ENCODE results near the gene HSFX1. TPM values are rescaled to one million over a fixed set of nuclear protein-coding genes. Genes with fewer than 3 reads are reported as not detected.

HSFX1 gene
- total RNA-seq, 1 experiment from 2014 or later: 0.44 TPM

- no peak for DNase-seq (ENCODE audit: low read depth, low spot score)
- Histone ChIP-seq H3K9me3 (ENCODE audit: control insufficient read depth in 1 of 2, insufficient read depth in 1 of 2, low read depth in 1 of 2, low read length in 2 of 2) (no peaks in the 10 kb centered on the region), H3K4me3 (replicated peaks in 1 of 2; ENCODE audit: low read depth in 1 of 2, low read length in 2 of 2) (no peak overlapping the region), H3K27me3 (ENCODE audit: insufficient read depth, low read length) (no peaks in the 10 kb centered on the region), H3K4me2 (ENCODE audit: low read length) (no peak overlapping the region), H3K27ac (ENCODE audit: low read depth, low read length) (no peak overlapping the region), H4K20me1 (ENCODE audit: insufficient read depth) (no peaks in the 10 kb centered on the region), H3K79me2 (ENCODE audit: insufficient read depth, low read length) (no peaks in the 10 kb centered on the region), H2AFZ (ENCODE audit: low read depth, low read length, poor library complexity, severe bottlenecking) (no peak overlapping the region), H3K9ac (ENCODE audit: low read length) (no peak overlapping the region), H3K36me3 (ENCODE audit: control insufficient read depth in 1 of 2, insufficient read depth in 2 of 2, low read length in 2 of 2) (no peaks in the 10 kb centered on the region), H3K4me1 (ENCODE audit: control insufficient read depth in 1 of 2, insufficient read depth in 2 of 2, low read length in 2 of 2) (no peaks in the 10 kb centered on the region), H3K9me2 (ENCODE audit: insufficient read depth) (no peaks in the 10 kb centered on the region)
- BruUV-seq (replicated peaks): no TSS peak
- no peak for ATAC-seq
- POLR2A ChIA-PET: no interaction called here
- intact Hi-C loops (cut with micrococcal nuclease): no loop called here
- RAD21 ChIA-PET (ENCODE audit: low non-redundant PET in 1 of 2, low total read pairs in 2 of 2, uncharacterized antibody in 2 of 2, unreplicated experiment in 2 of 2): no interaction called here
- no peak for TF ChIP-seq TCF7L2 (IDR thresholded peaks at IDR 0.05; ENCODE audit: borderline replicate concordance, extremely low read depth, insufficient read depth, insufficient read length)
- CTCF ChIA-PET: no interaction called here
Measured at GRCh38 chrX:149804102-149804501, 30.2 kb downstream of the HSFX1 start.

- ATAC-seq (no peak), DNase-seq (ENCODE audit: low read depth, low spot score) (no peak)
- POLR2A ChIA-PET: no interaction called here
- no peaks in the 10 kb centered on the region for H3K36me3 ChIP-seq (ENCODE audit: control insufficient read depth in 1 of 2, insufficient read depth in 2 of 2, low read length in 2 of 2)
- H2AFZ ChIP-seq (ENCODE audit: low read depth, low read length, poor library complexity, severe bottlenecking): no peak overlapping the region
- CTCF ChIA-PET: no interaction called here
- BruUV-seq (replicated peaks): no TSS peak
- H3K79me2 ChIP-seq (ENCODE audit: insufficient read depth, low read length): no peaks in the 10 kb centered on the region
- RAD21 ChIA-PET (ENCODE audit: low non-redundant PET in 1 of 2, low total read pairs in 2 of 2, uncharacterized antibody in 2 of 2, unreplicated experiment in 2 of 2): no interaction called here
- intact Hi-C loops (cut with micrococcal nuclease): no loop called here
- no peak overlapping the region for H3K4me3 ChIP-seq (replicated peaks in 1 of 2; ENCODE audit: low read depth in 1 of 2, low read length in 2 of 2)
- H3K27me3 ChIP-seq (ENCODE audit: insufficient read depth, low read length): no peaks in the 10 kb centered on the region
- no peak overlapping the region for H3K4me2 ChIP-seq (ENCODE audit: low read length)
- H4K20me1 ChIP-seq (ENCODE audit: insufficient read depth): no peaks in the 10 kb centered on the region
- no peak overlapping the region for H3K9ac ChIP-seq (ENCODE audit: low read length)
- H3K9me2 ChIP-seq (ENCODE audit: insufficient read depth): no peaks in the 10 kb centered on the region
- no peaks in the 10 kb centered on the region for H3K9me3 ChIP-seq (ENCODE audit: control insufficient read depth in 1 of 2, insufficient read depth in 1 of 2, low read depth in 1 of 2, low read length in 2 of 2)
- no peak overlapping the region for H3K27ac ChIP-seq (ENCODE audit: low read depth, low read length)
- H3K4me1 ChIP-seq (ENCODE audit: control insufficient read depth in 1 of 2, insufficient read depth in 2 of 2, low read length in 2 of 2): no peaks in the 10 kb centered on the region
- TF ChIP-seq SIN3A (IDR thresholded peaks at IDR 0.05; ENCODE audit: low read depth) (no peak), CBX3 (IDR thresholded peaks at IDR 0.05; ENCODE audit: low read depth) (no peak)
Measured at GRCh38 chrX:149807747-149808458, 34.0 kb downstream of the HSFX1 start.
